Naive thymus-derived CD4-positive, alpha-beta T cell (primary cell): ENCODE data around the gene TAS2R40. TPM values are rescaled to one million over a fixed set of nuclear protein-coding genes. Genes with fewer than 3 reads are reported as not detected.
"Not testable (repeated sequence)": the region's sequence is repeated elsewhere in the genome, so short reads cannot be mapped to it uniquely, and the experiment has no call there.

Experiments used
- ATAC-seq: fragments of 150-1000 bp; cut with Tn5 transposase; 2 replicates; pipeline ENCODE4 v1.10.0; 2021; ENCODE audit warnings: mild to moderate bottlenecking, moderate library complexity
- CTCF ChIA-PET: fragments of 350-600 bp; sonication (Branson Sonifier 250); formaldehyde crosslinking; loops from one replicate; lab custom pipeline; 2021; ENCODE audit warnings: antibody characterized with exemption; lab: Charles Lee
- POLR2A ChIA-PET: fragments of 350-600 bp; sonication (Branson Sonifier 250); formaldehyde crosslinking; loops from one replicate; lab custom pipeline; 2021; ENCODE audit warnings: antibody characterized with exemption, inconsistent platforms; lab: Charles Lee
- DNase-seq, 9 donors: peaks; one replicate each; pipeline versions ENCODE4 v3.0.0 to v3.0.0-alpha.2; 2020 to 2022; ENCODE audit warnings: mixed read lengths in 1 of 9
- H3K27ac ChIP-seq: one replicate; pipeline ENCODE4 v1.7.0; 2013; ENCODE audit warnings: mild to moderate bottlenecking, low read depth, low read length, moderate library complexity
- H3K27me3 ChIP-seq, 2 donors: one replicate each; pipeline ENCODE4 v1.7.0; 2013; ENCODE audit warnings: low read length in 2 of 2, mild to moderate bottlenecking in 2 of 2, moderate library complexity in 2 of 2; ENCODE audit not compliant: control insufficient read depth in 2 of 2, insufficient read depth in 2 of 2
- H3K36me3 ChIP-seq, 3 experiments: 1 replicate in 2 of 3; 2 replicates in 1 of 3; pipeline ENCODE4 v1.7.0; 2013; ENCODE audit warnings: low read length in 3 of 3, mild to moderate bottlenecking in 3 of 3, moderate library complexity in 1 of 3; ENCODE audit not compliant: insufficient read depth in 3 of 3, control insufficient read depth in 2 of 3
- H3K4me1 ChIP-seq, 2 donors: one replicate each; pipeline ENCODE4 v1.7.0; 2013; ENCODE audit warnings: low read length in 2 of 2, mild to moderate bottlenecking in 2 of 2, moderate library complexity in 1 of 2; ENCODE audit not compliant: control insufficient read depth in 2 of 2, insufficient read depth in 2 of 2
- H3K4me3 ChIP-seq: 2 replicates; pipeline ENCODE4 v1.7.0; 2013; ENCODE audit warnings: mild to moderate bottlenecking, low read length
- H3K9me3 ChIP-seq, 3 experiments: 1 replicate in 2 of 3; 2 replicates in 1 of 3; pipeline ENCODE4 v1.7.0; 2013; ENCODE audit warnings: low read length in 3 of 3; ENCODE audit not compliant: control insufficient read depth in 2 of 3
- H3K27ac Mint-ChIP-seq, 9 donors: one replicate each; pipeline ENCODE4 v1.8.0; 2020 to 2022; ENCODE audit warnings: mixed read lengths in 9 of 9, mild to moderate bottlenecking in 8 of 9, moderate library complexity in 5 of 9, inconsistent platforms in 2 of 9
- H3K27me3 Mint-ChIP-seq, 5 donors: one replicate each; pipeline ENCODE4 v1.8.0; 2021 to 2022; ENCODE audit warnings: mixed read lengths in 5 of 5, mild to moderate bottlenecking in 1 of 5
- H3K36me3 Mint-ChIP-seq, 5 donors: one replicate each; pipeline ENCODE4 v1.8.0; 2020 to 2022; ENCODE audit warnings: mixed read lengths in 5 of 5, mild to moderate bottlenecking in 3 of 5, inconsistent platforms in 1 of 5
- H3K4me1 Mint-ChIP-seq, 7 donors: one replicate each; pipeline ENCODE4 v1.8.0; 2020 to 2022; ENCODE audit warnings: mixed read lengths in 7 of 7, mild to moderate bottlenecking in 3 of 7, inconsistent platforms in 1 of 7
- H3K4me3 Mint-ChIP-seq, 10 donors: one replicate each; pipeline ENCODE4 v1.8.0; 2020 to 2022; ENCODE audit warnings: mild to moderate bottlenecking in 10 of 10, mixed read lengths in 10 of 10, moderate library complexity in 6 of 10, inconsistent platforms in 2 of 10
- H3K9me3 Mint-ChIP-seq, 11 donors: one replicate each; pipeline ENCODE4 v1.8.0; 2020 to 2022; ENCODE audit warnings: mixed read lengths in 11 of 11, mild to moderate bottlenecking in 4 of 11, inconsistent platforms in 1 of 11, moderate library complexity in 1 of 11
- intact Hi-C, 2 donors: fragments of 100-400 bp; cut with micrococcal nuclease; formaldehyde crosslinking; loops; one replicate each; pipeline ENCODE4 v1.15.1; 2023
- polyA plus RNA-seq, 2 donors: library from polyadenylated mRNA; unstranded; fragments of 300-500 nt; fragmentation: Illumina TruSeq; gene quantifications; one replicate each; pipeline ENCODE4 v1.2.3, GENCODE V29; 2021
- total RNA-seq, 6 experiments: library from RNA in 5 of 6; stranded (reverse) in 5 of 6; gene quantifications; 1 replicate in 5 of 6; 2 replicates in 1 of 6; pipeline ENCODE4 v1.2.3 and lab custom pipeline; 2021 to 2026

The TAS2R40 gene
- total and polyA plus RNA-seq, 7 experiments from 2014 or later = not detected

DNA sequence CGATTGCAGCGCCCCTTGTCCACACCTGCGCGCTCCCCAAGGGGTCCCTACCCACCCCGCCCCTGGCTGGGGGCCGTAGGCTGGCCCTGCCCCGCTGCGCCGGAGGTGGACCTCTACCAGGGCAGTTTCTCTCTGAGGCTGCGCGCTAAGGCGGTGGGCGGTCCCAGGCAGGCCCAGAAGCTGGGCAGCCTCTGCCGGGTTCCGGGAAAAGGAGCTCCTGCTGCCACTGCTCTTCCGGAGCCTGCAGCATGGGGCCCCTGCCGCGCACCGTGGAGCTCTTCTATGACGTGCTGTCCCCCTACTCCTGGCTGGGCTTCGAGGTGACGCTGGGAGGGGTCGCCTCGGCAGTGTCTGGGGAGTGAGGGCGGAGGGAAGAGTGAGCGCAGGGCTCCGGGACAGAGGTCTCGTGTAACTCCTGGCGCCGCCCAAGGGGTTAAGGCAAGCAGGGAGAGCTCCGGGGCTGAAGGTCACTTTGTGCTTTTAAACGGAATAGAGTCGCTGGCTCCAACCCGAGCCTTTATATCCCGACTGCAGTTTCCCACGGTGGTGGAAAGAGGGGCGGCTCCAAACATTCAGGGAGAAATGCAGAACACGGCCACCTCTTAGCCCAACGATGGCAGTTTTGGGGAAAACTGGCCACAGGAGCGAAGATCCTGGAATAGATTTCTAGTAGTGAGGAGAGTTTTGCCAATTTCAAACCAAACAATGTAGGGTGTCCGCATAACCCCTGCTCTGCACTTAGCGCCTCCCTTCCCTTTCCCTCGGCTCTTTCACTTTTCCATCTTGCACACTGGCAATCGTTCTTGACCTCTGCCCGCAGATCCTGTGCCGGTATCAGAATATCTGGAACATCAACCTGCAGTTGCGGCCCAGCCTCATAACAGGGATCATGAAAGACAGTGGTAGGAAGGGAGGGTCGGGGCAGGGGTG is 41.7 kb downstream of the TAS2R40 start, which contains the start of gene GSTK1:
Gene GSTK1 (plus strand): TSS at position 176 of the 930 bp plus-strand sequence. CDS start 73 bp downstream, at position 249.
- Histone ChIP-seq H3K9me3 (no peaks in the 10 kb centered on the region), H3K27me3 (no peaks in the 10 kb centered on the region), H3K4me3 (peak within 1 kb of the TSS; percentile 90), H3K4me1 (peaks cover 34 to 40% of the 10 kb centered on the region in 2 donors), H3K27ac (peak within 1 kb of the TSS; percentile 84), H3K36me3 (peaks cover 0 to 25% (median 13%) of the 10 kb centered on the region in 3 experiments)
- intact Hi-C loops = loop anchor here (1.0 to 2.0 kb wide), 6 partner anchors 9 to 117 kb away; partner anchors contain the start of gene CASP2 (in 2 of the 2)
- H3K27ac Mint-ChIP-seq = peak within 1 kb of the TSS; percentile 76 to 99 (median 97)
- peaks cover 0 to 4% (median 0%) of the 10 kb centered on the region in 11 donors for H3K9me3 Mint-ChIP-seq
- peak; percentile 97 for ATAC-seq
- no peaks in the 10 kb centered on the region for H3K27me3 Mint-ChIP-seq
- peaks cover 39 to 88% (median 66%) of the 10 kb centered on the region in 7 donors for H3K4me1 Mint-ChIP-seq
- peaks cover 8 to 43% (median 19%) of the 10 kb centered on the region in 5 donors for H3K36me3 Mint-ChIP-seq
- ChIA-PET CTCF (interaction anchor here (0.6 to 9.1 kb wide), 10 partner anchors 13 to 112 kb away, joined by 3 to 72 read pairs (median 5); partner anchors contain the start of gene CASP2), POLR2A (interaction anchor here (0.6 to 8.0 kb wide), 21 partner anchors 12 to 467 kb away, joined by 3 to 129 read pairs (median 5); partner anchors contain the start of gene CASP2)
- peak; percentile 62 to 86 (median 74) for DNase-seq
- H3K4me3 Mint-ChIP-seq = peak within 1 kb of the TSS; percentile 93 to 99 (median 97)

DNA sequence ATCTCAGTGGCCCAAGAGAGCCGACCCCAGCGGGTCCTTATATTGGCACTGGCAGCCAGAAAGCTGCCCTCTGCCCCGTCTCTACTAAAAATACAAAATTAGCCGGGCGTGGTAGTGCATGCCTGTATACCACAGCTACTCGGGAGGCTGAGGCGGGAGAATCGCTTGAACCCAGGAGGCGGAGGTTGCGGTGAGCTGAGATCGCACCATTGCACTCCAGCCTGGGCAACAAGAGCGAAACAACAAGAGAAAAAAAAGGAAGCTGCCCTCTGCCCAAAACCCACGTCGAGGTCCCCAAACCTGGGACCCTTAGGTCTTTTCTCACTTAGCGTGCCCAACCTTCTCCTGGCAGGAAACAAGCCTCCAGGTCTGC is 42.3 kb downstream of the TAS2R40 start:
- Histone ChIP-seq H3K36me3 (peaks cover 0 to 32% (median 13%) of the 10 kb centered on the region in 3 experiments), H3K4me1 (peaks cover 27 to 34% of the 10 kb centered on the region in 2 donors), H3K4me3 (peak overlapping the region; percentile 90), H3K27ac (peak overlapping the region; percentile 84)
- H3K27me3 ChIP-seq, H3K9me3 Mint-ChIP-seq, H3K27me3 Mint-ChIP-seq, DNase-seq, H3K9me3 ChIP-seq, ATAC-seq: not testable (repeated sequence)
- H3K4me1 Mint-ChIP-seq = peaks cover 33 to 88% (median 64%) of the 10 kb centered on the region in 7 donors
- CTCF ChIA-PET = interaction anchor here (0.7 to 9.1 kb wide), 8 partner anchors 12 to 112 kb away, joined by 3 to 72 read pairs (median 5); partner anchors contain the start of gene CASP2
- intact Hi-C loops = loop anchor here in 1 of 2 donors (1.0 kb wide), 1 partner anchor 8 kb away; no protein-coding TSS in a partner anchor
- peak overlapping the region; percentile 93 to 99 (median 97) for H3K4me3 Mint-ChIP-seq
- peaks cover 13 to 48% (median 22%) of the 10 kb centered on the region in 5 donors for H3K36me3 Mint-ChIP-seq
- POLR2A ChIA-PET = interaction anchor here (0.6 to 8.0 kb wide), 9 partner anchors 13 to 155 kb away, joined by 4 to 129 read pairs (median 9); partner anchors contain the start of gene CASP2
- H3K27ac Mint-ChIP-seq = peak overlapping the region; percentile 76 to 99 (median 97)

DNA sequence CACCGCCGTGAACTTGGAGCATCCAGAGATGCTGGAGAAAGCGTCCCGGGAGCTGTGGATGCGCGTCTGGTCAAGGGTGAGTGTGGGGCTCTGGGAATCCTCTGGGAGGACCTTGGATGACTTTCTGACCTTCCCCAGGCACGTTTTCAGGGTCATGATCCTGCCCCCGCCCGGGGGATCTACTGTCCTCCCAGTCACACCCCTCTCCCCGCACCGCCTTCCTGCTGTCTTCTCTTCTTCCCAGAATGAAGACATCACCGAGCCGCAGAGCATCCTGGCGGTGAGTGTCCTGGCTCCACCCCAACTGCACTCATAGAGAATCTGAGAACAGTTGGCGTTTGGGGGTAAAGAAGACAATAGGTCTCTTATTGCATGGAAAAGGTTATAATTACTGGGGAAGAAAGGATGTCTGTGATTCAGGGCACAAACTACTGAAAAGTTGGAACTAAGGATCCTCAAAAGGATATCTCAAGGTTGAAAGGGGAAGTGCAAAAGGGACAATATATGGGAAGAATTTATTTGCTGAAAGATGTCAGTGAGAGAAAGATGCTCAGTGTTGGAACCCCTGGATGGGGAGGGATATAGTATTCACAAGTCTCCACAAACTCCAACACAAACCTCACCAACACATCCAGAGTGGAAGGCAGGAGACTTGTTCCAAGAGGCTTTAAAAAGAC is 43.3 kb downstream of the TAS2R40 start:
- Histone ChIP-seq H3K4me3 (peak overlapping the region; percentile 90), H3K36me3 (peaks cover 0 to 40% (median 13%) of the 10 kb centered on the region in 3 experiments), H3K27ac (peak overlapping the region; percentile 84), H3K27me3 (no peaks in the 10 kb centered on the region), H3K4me1 (peaks cover 23 to 27% of the 10 kb centered on the region in 2 donors), H3K9me3 (no peaks in the 10 kb centered on the region)
- peaks cover 15 to 57% (median 28%) of the 10 kb centered on the region in 5 donors for H3K36me3 Mint-ChIP-seq
- peaks cover 30 to 88% (median 62%) of the 10 kb centered on the region in 7 donors for H3K4me1 Mint-ChIP-seq
- intact Hi-C loops = no loop called here
- peak overlapping the region; percentile 12 to 99 (median 97) for H3K27ac Mint-ChIP-seq
- ChIA-PET POLR2A (interaction anchor here (0.7 to 8.0 kb wide), 6 partner anchors 12 to 31 kb away, joined by 4 to 129 read pairs (median 34); partner anchors contain the start of gene CASP2), CTCF (interaction anchor here (0.6 to 9.1 kb wide), 5 partner anchors 14 to 299 kb away, joined by 3 to 72 read pairs (median 4); no protein-coding TSS in a partner anchor)
- no peaks in the 10 kb centered on the region for H3K27me3 Mint-ChIP-seq
- no peak for ATAC-seq
- peaks cover 0 to 4% (median 0%) of the 10 kb centered on the region in 11 donors for H3K9me3 Mint-ChIP-seq
- DNase-seq = no peak
- H3K4me3 Mint-ChIP-seq = peak overlapping the region; percentile 93 to 99 (median 97)

DNA sequence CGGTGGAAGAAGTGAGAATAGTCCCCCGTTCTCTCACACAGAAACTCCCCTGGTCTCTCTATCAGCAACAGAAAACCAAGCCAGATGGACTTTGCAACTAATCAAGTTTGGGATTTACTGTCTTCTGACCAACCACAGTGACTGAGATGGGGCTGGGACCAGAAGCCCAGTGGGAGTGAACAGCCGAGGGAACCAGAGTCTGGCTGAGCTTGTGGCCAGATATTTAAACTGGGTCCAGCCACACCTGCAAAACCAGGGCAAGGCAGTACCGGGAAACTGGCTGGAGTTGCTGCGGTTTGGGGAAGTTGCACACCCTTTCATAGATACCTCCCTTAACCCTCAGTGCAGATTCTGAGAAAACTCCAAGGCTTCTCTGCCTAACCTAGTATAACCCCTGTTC is 47.4 kb downstream of the TAS2R40 start:
- no peak overlapping the region for H3K27ac ChIP-seq
- H3K4me3 ChIP-seq = no peak overlapping the region
- Mint-ChIP-seq H3K4me3 (no peak overlapping the region), H3K27me3 (no peaks in the 10 kb centered on the region), H3K4me1 (peaks cover 20 to 61% (median 37%) of the 10 kb centered on the region in 7 donors), H3K27ac (peak overlapping the region in 8 of 9 donors; percentile 5 to 99 (median 80)), H3K9me3 (peaks cover 0 to 1% (median 0%) of the 10 kb centered on the region in 11 donors), H3K36me3 (peaks cover 16 to 55% (median 25%) of the 10 kb centered on the region in 5 donors)
- H3K4me1 ChIP-seq = peaks cover 14 to 18% of the 10 kb centered on the region in 2 donors
- no peak for ATAC-seq
- no peaks in the 10 kb centered on the region for H3K9me3 ChIP-seq
- POLR2A ChIA-PET = interaction anchor here (0.8 to 1.6 kb wide), 4 partner anchors 10 to 29 kb away, joined by 3 to 4 read pairs (median 3); partner anchors contain the start of gene CASP2
- intact Hi-C loops = no loop called here
- CTCF ChIA-PET = interaction anchor here (0.7 to 1.4 kb wide), 2 partner anchors 29 to 140 kb away, joined by 3 read pairs; no protein-coding TSS in a partner anchor
- H3K36me3 ChIP-seq = peaks cover 0 to 32% (median 13%) of the 10 kb centered on the region in 3 experiments
- no peak for DNase-seq
- H3K27me3 ChIP-seq = no peaks in the 10 kb centered on the region

DNA sequence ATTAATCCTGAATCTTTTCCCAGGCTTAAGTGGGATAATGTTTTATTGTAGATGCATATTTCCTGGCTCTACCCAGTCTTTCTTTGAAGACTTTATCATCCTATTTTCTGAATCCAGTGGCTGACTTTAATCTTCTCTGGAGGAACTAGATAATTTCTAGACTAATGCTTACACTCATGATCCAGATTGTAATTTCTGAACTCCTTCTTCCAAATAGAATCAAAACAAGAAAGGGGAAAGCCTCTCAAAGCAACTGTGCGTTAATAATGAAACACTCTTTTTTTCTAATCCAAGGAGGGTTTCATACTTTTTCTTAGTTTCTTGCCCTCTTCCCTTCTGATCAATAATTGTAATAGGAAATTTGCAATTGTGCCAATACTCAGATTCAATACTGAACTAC is 49.4 kb downstream of the TAS2R40 start:
- POLR2A ChIA-PET = interaction anchor here (0.7 to 2.0 kb wide), 6 partner anchors 11 to 473 kb away, joined by 3 to 5 read pairs (median 4); partner anchors contain the start of gene CASP2
- H3K9me3 Mint-ChIP-seq = peaks cover 0 to 1% (median 0%) of the 10 kb centered on the region in 11 donors

More for the DNA sequence above, 49.4 kb downstream of the TAS2R40 start:
- intact Hi-C loops = no loop called here
- H3K27me3 Mint-ChIP-seq = no peaks in the 10 kb centered on the region
- Histone ChIP-seq H3K4me1 (peaks cover 0 to 3% of the 10 kb centered on the region in 2 donors), H3K27me3 (no peaks in the 10 kb centered on the region), H3K4me3 (no peak overlapping the region), H3K27ac (no peak overlapping the region), H3K9me3 (no peaks in the 10 kb centered on the region), H3K36me3 (peaks cover 0 to 32% (median 8%) of the 10 kb centered on the region in 3 experiments)
- peaks cover 3 to 42% (median 20%) of the 10 kb centered on the region in 7 donors for H3K4me1 Mint-ChIP-seq
- peaks cover 6 to 40% (median 18%) of the 10 kb centered on the region in 5 donors for H3K36me3 Mint-ChIP-seq
- ATAC-seq (no peak), DNase-seq (no peak)
- CTCF ChIA-PET = interaction anchor here (0.8 kb wide), 1 partner anchor 28 kb away, joined by 3 read pairs; no protein-coding TSS in a partner anchor
- H3K4me3 Mint-ChIP-seq = no peak overlapping the region
- H3K27ac Mint-ChIP-seq = peak overlapping the region in 5 of 9 donors; percentile 14 to 74 (median 56)
